Measurements from ENCODE around the gene AHRR.

GRCh38 chr5:369151-369868 lies 47.8 kb downstream of the AHRR start:
- TF ChIP-seq EZH2 (IDR thresholded peaks at IDR 0.05; ENCODE audit: insufficient read depth, low read length) = no peak
- no peak for TF ChIP-seq CTCF (IDR thresholded peaks at IDR 0.05; ENCODE audit: insufficient read depth, low read depth, low read length)
